BJ (cell line): ENCODE measurements around the gene TREML4. TPM values are rescaled to one million over a fixed set of nuclear protein-coding genes. Genes with fewer than 3 reads are reported as not detected.

ENCODE experiments used
- CTCF ChIA-PET: fragments of 350-600 bp; formaldehyde crosslinking; extraction: SDS; loops from one replicate; lab custom pipeline; 2021; ENCODE audit warnings: antibody characterized with exemption, inconsistent platforms; lab: Yijun Ruan, JAX
- POLR2A ChIA-PET: fragments of 300-600 bp; sonication (Branson Sonifier 250); formaldehyde crosslinking; extraction: SDS; loops from one replicate; lab custom pipeline; 2021; ENCODE audit warnings: antibody characterized with exemption; lab: Charles Lee
- DNase-seq: peaks from one replicate; pipeline ENCODE4 v3.0.0-alpha.2; 2011; ENCODE audit warnings: low read depth
- H3K27me3 ChIP-seq: 2 replicates; pipeline ENCODE4 v1.6.0; 2011; ENCODE audit warnings: low read length; ENCODE audit not compliant: control insufficient read depth, insufficient read depth
- H3K36me3 ChIP-seq: 2 replicates; pipeline ENCODE4 v1.5.1; 2011; ENCODE audit warnings: low read length; ENCODE audit not compliant: control insufficient read depth, insufficient read depth
- H3K4me3 ChIP-seq: 2 replicates; pipeline ENCODE4 v1.5.1; 2011; ENCODE audit warnings: low read depth, mild to moderate bottlenecking, control low read depth, low read length
- CTCF ChIP-seq: IDR thresholded peaks from 2 replicates; pipeline ENCODE4 v1.5.1; 2011; ENCODE audit warnings: low read depth, mild to moderate bottlenecking, control low read depth, inconsistent platforms, low read length, moderate library complexity; ENCODE audit not compliant: insufficient read depth
- polyA plus RNA-seq: library from polyadenylated mRNA; depleted of rRNA; stranded (reverse); fragments of >200 nt; gene quantifications from 2 replicates; pipeline ENCODE4 v1.2.3, GENCODE V29; 2011

Gene TREML4
- polyA plus RNA-seq, 1 experiment: not detected

GRCh38 chr6:41215777-41216176, 12.4 kb upstream of the TREML4 start:
- CTCF ChIA-PET: interaction anchor here (0.8 to 1.2 kb wide), 3 partner anchors 12 to 33 kb away, joined by 3 to 4 read pairs (median 3); no protein-coding TSS in a partner anchor

DNA sequence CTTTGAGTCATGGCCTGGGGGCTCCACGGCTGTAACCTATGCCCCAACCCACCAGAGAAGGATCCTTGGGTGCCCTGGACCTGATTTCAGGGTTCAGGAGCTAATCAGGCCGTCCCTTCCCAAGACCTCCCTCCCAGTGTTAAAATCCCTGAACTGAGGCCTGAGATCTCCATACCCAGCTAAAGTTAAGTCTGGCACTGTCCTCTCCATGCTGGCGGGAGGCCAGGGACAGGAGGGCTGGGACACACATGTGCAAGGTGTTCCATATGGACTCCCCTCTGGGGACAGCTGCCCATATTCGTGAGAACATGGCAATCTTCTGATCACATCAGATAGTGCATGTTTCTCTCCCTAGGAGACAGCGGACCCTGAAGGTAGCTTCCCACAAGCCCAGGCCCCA, 11.5 kb upstream of the TREML4 start:
- ChIA-PET POLR2A (no interaction called here), CTCF (no interaction called here)
- Histone ChIP-seq H3K36me3 (no peaks in the 10 kb centered on the region), H3K4me3 (no peak overlapping the region), H3K27me3 (no peaks in the 10 kb centered on the region)
- TF ChIP-seq CTCF: no peak
- no peak for DNase-seq

More at GRCh38 chr6:41215777-41216176, 12.4 kb upstream of the TREML4 start:
- Histone ChIP-seq H3K36me3 (no peaks in the 10 kb centered on the region), H3K4me3 (no peak overlapping the region), H3K27me3 (no peaks in the 10 kb centered on the region)
- no peak for DNase-seq
- POLR2A ChIA-PET: no interaction called here
- no peak for TF ChIP-seq CTCF

- H3K4me3 ChIP-seq: no peak overlapping the region
- H3K36me3 ChIP-seq: no peaks in the 10 kb centered on the region
- ChIA-PET CTCF (interaction anchor here (0.8 kb wide), 1 partner anchor 24 kb away, joined by 3 read pairs; no protein-coding TSS in a partner anchor), POLR2A (no interaction called here)
- no peaks in the 10 kb centered on the region for H3K27me3 ChIP-seq
- TF ChIP-seq CTCF: no peak
- DNase-seq: no peak
Observed at GRCh38 chr6:41222045-41222444, 6.1 kb upstream of the TREML4 start.

DNA sequence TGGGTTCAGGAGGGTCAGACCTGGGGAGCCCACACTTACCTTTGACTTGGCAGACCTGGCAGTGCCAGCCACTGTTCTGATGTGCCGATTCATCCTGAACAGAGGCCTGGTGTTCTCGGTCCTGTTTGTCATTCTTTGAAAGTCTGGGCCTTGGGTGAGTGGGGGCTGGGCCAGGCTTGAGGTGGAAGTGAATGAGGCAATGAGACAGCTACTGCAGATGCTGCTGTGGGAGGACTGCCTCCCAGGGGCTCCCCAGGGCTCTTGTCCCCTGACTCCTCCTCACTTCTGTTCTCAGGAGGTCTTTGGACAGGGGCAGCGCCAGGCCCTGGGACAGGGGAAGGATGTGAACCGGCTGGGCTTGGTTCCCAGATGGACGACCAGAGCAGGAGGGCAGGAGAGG, 5.6 kb upstream of the TREML4 start:
- TF ChIP-seq CTCF: no peak
- no peaks in the 10 kb centered on the region for H3K27me3 ChIP-seq
- no peaks in the 10 kb centered on the region for H3K36me3 ChIP-seq
- ChIA-PET CTCF (no interaction called here), POLR2A (no interaction called here)
- no peak overlapping the region for H3K4me3 ChIP-seq
- DNase-seq: no peak

DNA sequence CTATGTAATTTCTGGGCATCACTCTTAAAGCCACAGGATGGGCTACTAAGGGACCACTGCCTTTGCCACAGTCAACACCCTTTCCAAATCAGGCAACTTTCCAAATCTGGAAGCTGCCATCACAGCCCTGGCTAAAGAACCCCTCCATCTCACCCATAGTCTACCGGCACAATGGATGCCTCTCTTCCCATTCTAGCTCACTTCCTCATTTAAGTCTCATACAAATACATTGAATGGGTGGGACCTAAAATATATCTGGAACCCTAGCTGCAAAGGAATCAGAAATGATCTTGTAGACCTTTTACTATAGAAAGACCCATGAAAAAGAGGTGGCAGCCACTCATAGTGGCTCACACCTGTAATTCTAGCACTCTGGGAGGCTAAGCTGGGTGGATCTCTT, 3.3 kb upstream of the TREML4 start:
- no peak for TF ChIP-seq CTCF
- no peak for DNase-seq
- Histone ChIP-seq H3K4me3 (no peak overlapping the region), H3K27me3 (no peaks in the 10 kb centered on the region), H3K36me3 (no peaks in the 10 kb centered on the region)
- ChIA-PET CTCF (no interaction called here), POLR2A (no interaction called here)
